CD4-positive, alpha-beta memory T cell (primary cell): ENCODE data around the gene CLDN15. TPM values are rescaled to one million over a fixed set of nuclear protein-coding genes. Genes with fewer than 3 reads are reported as not detected.

Experiments used
- CTCF ChIA-PET: fragments of 350-600 bp; sonication (Branson Sonifier 250); formaldehyde crosslinking; loops from one replicate; lab custom pipeline; 2021; ENCODE audit warnings: inconsistent platforms; ENCODE audit not compliant: partially characterized antibody; lab: Charles Lee
- POLR2A ChIA-PET: fragments of 350-600 bp; sonication (Branson Sonifier 250); formaldehyde crosslinking; loops from one replicate; lab custom pipeline; 2021; ENCODE audit not compliant: partially characterized antibody; lab: Charles Lee
- DNase-seq, 5 donors: peaks; one replicate each; pipeline versions ENCODE4 v3.0.0 to v3.0.0-alpha.2; 2020 to 2022; ENCODE audit warnings: mixed read lengths in 1 of 5
- H3K27ac ChIP-seq: one replicate; pipeline ENCODE4 v1.7.0; 2013; ENCODE audit warnings: low read depth, low read length
- H3K27me3 ChIP-seq: 2 replicates; pipeline ENCODE4 v1.7.0; 2013; ENCODE audit warnings: mild to moderate bottlenecking, low read length, moderate library complexity; ENCODE audit not compliant: insufficient read depth
- H3K36me3 ChIP-seq: 2 replicates; pipeline ENCODE4 v1.7.0; 2013; ENCODE audit warnings: mild to moderate bottlenecking, low read length, moderate library complexity; ENCODE audit not compliant: insufficient read depth
- H3K4me1 ChIP-seq: 2 replicates; pipeline ENCODE4 v1.7.0; 2013; ENCODE audit warnings: mild to moderate bottlenecking, low read length, moderate library complexity; ENCODE audit not compliant: insufficient read depth
- H3K4me3 ChIP-seq, 2 donors: one replicate each; pipeline ENCODE4 v1.7.0; 2013; ENCODE audit warnings: low read length in 2 of 2, mild to moderate bottlenecking in 1 of 2
- H3K9me3 ChIP-seq, 2 donors: one replicate each; pipeline ENCODE4 v1.7.0; 2013; ENCODE audit warnings: low read length in 2 of 2, control low read depth in 1 of 2; ENCODE audit not compliant: control insufficient read depth in 1 of 2
- H3K27ac Mint-ChIP-seq, 7 donors: one replicate each; pipeline ENCODE4 v1.8.0; 2020 to 2021; ENCODE audit warnings: mixed read lengths in 7 of 7, mild to moderate bottlenecking in 6 of 7, inconsistent platforms in 3 of 7, moderate library complexity in 3 of 7
- H3K27me3 Mint-ChIP-seq, 2 donors: one replicate each; pipeline ENCODE4 v1.8.0; 2020 to 2021; ENCODE audit warnings: mixed read lengths in 2 of 2
- H3K36me3 Mint-ChIP-seq, 2 donors: one replicate each; pipeline ENCODE4 v1.8.0; 2020 to 2021; ENCODE audit warnings: mixed read lengths in 2 of 2, inconsistent platforms in 1 of 2, mild to moderate bottlenecking in 1 of 2
- H3K4me1 Mint-ChIP-seq, 4 donors: one replicate each; pipeline ENCODE4 v1.8.0; 2020 to 2021; ENCODE audit warnings: mixed read lengths in 4 of 4, mild to moderate bottlenecking in 1 of 4
- H3K4me3 Mint-ChIP-seq, 8 donors: one replicate each; pipeline ENCODE4 v1.8.0; 2020 to 2021; ENCODE audit warnings: mixed read lengths in 8 of 8, mild to moderate bottlenecking in 7 of 8, moderate library complexity in 6 of 8, inconsistent platforms in 3 of 8
- H3K9me3 Mint-ChIP-seq, 8 donors: one replicate each; pipeline ENCODE4 v1.8.0; 2020 to 2021; ENCODE audit warnings: mixed read lengths in 8 of 8, mild to moderate bottlenecking in 5 of 8, inconsistent platforms in 3 of 8, moderate library complexity in 1 of 8
- intact Hi-C: fragments of 100-400 bp; cut with micrococcal nuclease; formaldehyde crosslinking; loops from one replicate; pipeline ENCODE4 v1.15.1; 2023
- polyA plus RNA-seq, 2 donors: library from polyadenylated mRNA; unstranded; fragments of 300-500 nt; fragmentation: Illumina TruSeq; gene quantifications; one replicate each; pipeline ENCODE4 v1.2.3, GENCODE V29; 2021
- total RNA-seq, 2 experiments: library from RNA; stranded (reverse); gene quantifications; one replicate each; pipeline ENCODE4 v1.2.3, GENCODE V29; 2021

Gene CLDN15
- total and polyA plus RNA-seq, 4 experiments from 2014 or later, result 0.36 to 50.4 (median 24.0) TPM

GRCh38 chr7:101234636-101235035 is 3.0 kb downstream of the CLDN15 start:
- H3K27me3 Mint-ChIP-seq, result no peaks in the 10 kb centered on the region

GRCh38 chr7:101233907-101234547 is 3.6 kb downstream of the CLDN15 start:
- no peak overlapping the region for H3K27ac ChIP-seq
- no peaks in the 10 kb centered on the region for H3K9me3 ChIP-seq
- no peak overlapping the region for H3K4me3 ChIP-seq
- Mint-ChIP-seq H3K4me3 (no peak overlapping the region), H3K36me3 (peaks cover 8 to 25% of the 10 kb centered on the region in 2 donors), H3K9me3 (peaks cover 0 to 2% (median 0%) of the 10 kb centered on the region in 8 donors), H3K27me3 (no peaks in the 10 kb centered on the region), H3K4me1 (peaks cover 0 to 4% (median 2%) of the 10 kb centered on the region in 4 donors), H3K27ac (peak overlapping the region in 1 of 7 donors; percentile 22)
- H3K36me3 ChIP-seq, result peaks cover 15% of the 10 kb centered on the region
- ChIA-PET CTCF (interaction anchor here (1.8 to 2.9 kb wide), 2 partner anchors 10 to 48 kb away, joined by 4 to 24 read pairs; partner anchors contain the start of gene FIS1), POLR2A (interaction anchor here (2.8 kb wide), 1 partner anchor 18 kb away, joined by 7 read pairs; no protein-coding TSS in a partner anchor)
- H3K4me1 ChIP-seq, result no peaks in the 10 kb centered on the region
- intact Hi-C loops, result no loop called here
- no peaks in the 10 kb centered on the region for H3K27me3 ChIP-seq
- no peak for DNase-seq

More at GRCh38 chr7:101234636-101235035, 3.0 kb downstream of the CLDN15 start:
- DNase-seq, result no peak
- H3K27ac ChIP-seq, result no peak overlapping the region
- H3K4me1 Mint-ChIP-seq, result peaks cover 0 to 4% (median 2%) of the 10 kb centered on the region in 4 donors
- CTCF ChIA-PET, result interaction anchor here (1.8 to 2.9 kb wide), 2 partner anchors 10 to 48 kb away, joined by 4 to 24 read pairs; partner anchors contain the start of gene FIS1
- no peak overlapping the region for H3K4me3 Mint-ChIP-seq
- H3K4me1 ChIP-seq, result no peaks in the 10 kb centered on the region
- peaks cover 19% of the 10 kb centered on the region for H3K36me3 ChIP-seq
- no peak overlapping the region for H3K4me3 ChIP-seq
- peak overlapping the region in 2 of 7 donors; percentile 32 to 41 for H3K27ac Mint-ChIP-seq
- no peaks in the 10 kb centered on the region for H3K9me3 ChIP-seq
- H3K36me3 Mint-ChIP-seq, result peaks cover 8 to 22% of the 10 kb centered on the region in 2 donors
- no peaks in the 10 kb centered on the region for H3K27me3 ChIP-seq
- intact Hi-C loops, result no loop called here
- POLR2A ChIA-PET, result interaction anchor here (1.2 to 2.8 kb wide), 2 partner anchors 9 to 17 kb away, joined by 7 read pairs; no protein-coding TSS in a partner anchor
- H3K9me3 Mint-ChIP-seq, result peaks cover 0 to 2% (median 0%) of the 10 kb centered on the region in 8 donors

GRCh38 chr7:101232141-101232850 is 5.3 kb downstream of the CLDN15 start:
- POLR2A ChIA-PET, result interaction anchor here (2.8 kb wide), 1 partner anchor 20 kb away, joined by 7 read pairs; no protein-coding TSS in a partner anchor
- H3K27ac ChIP-seq, result no peak overlapping the region
- H3K9me3 ChIP-seq, result no peaks in the 10 kb centered on the region
- no peak overlapping the region for H3K4me3 ChIP-seq
- H3K4me1 ChIP-seq, result no peaks in the 10 kb centered on the region
- CTCF ChIA-PET, result interaction anchor here (1.0 kb wide), 1 partner anchor 12 kb away, joined by 4 read pairs; no protein-coding TSS in a partner anchor
- no peak for DNase-seq
- peak overlapping the region in 1 of 7 donors; percentile 42 for H3K27ac Mint-ChIP-seq
- H3K27me3 ChIP-seq, result no peaks in the 10 kb centered on the region
- intact Hi-C loops, result no loop called here
- peaks cover 0 to 4% (median 1%) of the 10 kb centered on the region in 4 donors for H3K4me1 Mint-ChIP-seq
- peaks cover 6% of the 10 kb centered on the region for H3K36me3 ChIP-seq
- peaks cover 4 to 31% of the 10 kb centered on the region in 2 donors for H3K36me3 Mint-ChIP-seq
- H3K27me3 Mint-ChIP-seq, result no peaks in the 10 kb centered on the region
- no peak overlapping the region for H3K4me3 Mint-ChIP-seq
- H3K9me3 Mint-ChIP-seq, result peaks cover 0 to 2% (median 0%) of the 10 kb centered on the region in 8 donors

GRCh38 chr7:101231644-101232043 is 6.0 kb downstream of the CLDN15 start:
- POLR2A ChIA-PET, result interaction anchor here (2.8 kb wide), 1 partner anchor 14 kb away, joined by 8 read pairs; the partner anchor contains the start of genes PLOD3 and ZNHIT1
- H3K4me1 ChIP-seq, result no peaks in the 10 kb centered on the region
- peaks cover 3% of the 10 kb centered on the region for H3K36me3 ChIP-seq
- intact Hi-C loops, result no loop called here
- Mint-ChIP-seq H3K4me1 (peaks cover 0 to 4% (median 1%) of the 10 kb centered on the region in 4 donors), H3K9me3 (peaks cover 0 to 2% (median 0%) of the 10 kb centered on the region in 8 donors), H3K27ac (peak overlapping the region in 2 of 7 donors; percentile 37 to 47), H3K36me3 (peaks cover 4 to 34% of the 10 kb centered on the region in 2 donors), H3K27me3 (no peaks in the 10 kb centered on the region), H3K4me3 (no peak overlapping the region)
- H3K27ac ChIP-seq, result no peak overlapping the region
- CTCF ChIA-PET, result interaction anchor here (1.4 kb wide), 1 partner anchor 13 kb away, joined by 6 read pairs; the partner anchor contains the start of gene FIS1
- H3K9me3 ChIP-seq, result no peaks in the 10 kb centered on the region
- no peak for DNase-seq
- H3K4me3 ChIP-seq, result no peak overlapping the region
- no peaks in the 10 kb centered on the region for H3K27me3 ChIP-seq

GRCh38 chr7:101226721-101227120 is 10.9 kb downstream of the CLDN15 start:
- Mint-ChIP-seq H3K27me3 (no peaks in the 10 kb centered on the region), H3K36me3 (peaks cover 12 to 48% of the 10 kb centered on the region in 2 donors), H3K9me3 (peaks cover 0 to 2% (median 0%) of the 10 kb centered on the region in 8 donors), H3K4me3 (no peak overlapping the region), H3K27ac (no peak overlapping the region), H3K4me1 (peaks cover 0 to 5% (median 4%) of the 10 kb centered on the region in 4 donors)
- Histone ChIP-seq H3K36me3 (peaks cover 22% of the 10 kb centered on the region), H3K4me3 (no peak overlapping the region), H3K4me1 (no peaks in the 10 kb centered on the region), H3K9me3 (no peaks in the 10 kb centered on the region), H3K27ac (no peak overlapping the region), H3K27me3 (no peaks in the 10 kb centered on the region)
- ChIA-PET POLR2A (interaction anchor here (0.7 to 1.8 kb wide), 4 partner anchors 9 to 19 kb away, joined by 3 to 7 read pairs (median 5); partner anchors contain the start of genes CLDN15, PLOD3 and ZNHIT1), CTCF (interaction anchor here (0.8 kb wide), 1 partner anchor 64 kb away, joined by 4 read pairs; no protein-coding TSS in a partner anchor)
- no peak for DNase-seq
- intact Hi-C loops, result no loop called here

GRCh38 chr7:101225650-101226049 is 12.0 kb downstream of the CLDN15 start:
- no peak overlapping the region for H3K4me3 ChIP-seq
- ChIA-PET CTCF (interaction anchor here (1.1 to 1.7 kb wide), 5 partner anchors 12 to 82 kb away, joined by 3 to 8 read pairs (median 4); partner anchors contain the start of gene CLDN15), POLR2A (interaction anchor here (1.2 to 1.8 kb wide), 2 partner anchors 12 to 18 kb away, joined by 4 to 7 read pairs; partner anchors contain the start of gene CLDN15)
- no peaks in the 10 kb centered on the region for H3K9me3 Mint-ChIP-seq
- intact Hi-C loops, result no loop called here
- no peak overlapping the region for H3K27ac ChIP-seq
- DNase-seq, result no peak
- no peak overlapping the region for H3K27ac Mint-ChIP-seq
- H3K4me1 ChIP-seq, result no peaks in the 10 kb centered on the region
- H3K4me1 Mint-ChIP-seq, result peaks cover 0 to 9% (median 3%) of the 10 kb centered on the region in 4 donors
- peaks cover 22% of the 10 kb centered on the region for H3K36me3 ChIP-seq
- no peak overlapping the region for H3K4me3 Mint-ChIP-seq
- H3K27me3 Mint-ChIP-seq, result no peaks in the 10 kb centered on the region
- no peaks in the 10 kb centered on the region for H3K9me3 ChIP-seq
- H3K36me3 Mint-ChIP-seq, result peaks cover 10 to 46% of the 10 kb centered on the region in 2 donors
- no peaks in the 10 kb centered on the region for H3K27me3 ChIP-seq
